ENCODE results near the gene CRIM1. TPM values are rescaled to one million over a fixed set of nuclear protein-coding genes. Genes with fewer than 3 reads are reported as not detected.

Gene CRIM1
- total and polyA plus RNA-seq, 4 donors = 2.2 to 22.1 (median 9.6) TPM

DNA sequence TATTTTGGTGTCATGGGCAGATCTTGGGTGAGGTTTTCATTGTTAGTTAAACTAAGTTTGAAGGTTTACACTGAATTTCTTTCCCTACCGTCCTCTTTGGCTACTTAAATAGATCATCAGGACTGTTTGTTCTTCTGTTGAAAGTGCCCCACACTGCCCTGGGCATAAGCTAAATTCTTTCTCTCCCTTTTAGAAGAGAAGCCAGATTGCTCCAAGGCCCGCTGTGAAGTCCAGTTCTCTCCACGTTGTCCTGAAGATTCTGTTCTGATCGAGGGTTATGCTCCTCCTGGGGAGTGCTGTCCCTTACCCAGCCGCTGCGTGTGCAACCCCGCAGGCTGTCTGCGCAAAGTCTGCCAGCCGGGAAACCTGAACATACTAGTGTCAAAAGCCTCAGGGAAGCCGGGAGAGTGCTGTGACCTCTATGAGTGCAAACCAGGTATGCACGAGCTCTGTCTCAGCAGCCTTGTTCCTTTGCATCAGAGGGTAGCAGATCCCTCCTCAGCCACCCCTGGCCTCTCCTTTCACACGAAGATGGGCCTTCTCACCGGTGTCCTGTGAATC, 85.6 kb downstream of the CRIM1 start (continued):
- TF ChIP-seq ZBTB33 (IDR thresholded peaks at IDR 0.05) (no peak), YY1 (IDR thresholded peaks at IDR 0.05) (no peak), SP1 (IDR thresholded peaks at IDR 0.05) (no peak), HNF4G (IDR thresholded peaks at IDR 0.05) (no peak), MAX (IDR thresholded peaks at IDR 0.05) (no peak), TAF1 (conservative IDR thresholded peaks at IDR 0.05) (no peak)

- Histone ChIP-seq H3K9ac (ENCODE audit: low read depth in 1 of 2, low read length in 2 of 2) (no peak overlapping the region), H3K4me3 (ENCODE audit: low read depth in 1 of 3, low read length in 3 of 3) (no peak overlapping the region), H3K27ac (ENCODE audit: low read depth in 1 of 2, low read length in 2 of 2) (no peak overlapping the region), H3K9me3 (ENCODE audit: control insufficient read depth in 4 of 4, low read length in 3 of 4) (no peaks in the 10 kb centered on the region), H3K36me3 (ENCODE audit: control insufficient read depth in 4 of 4, insufficient read depth in 3 of 4, low read depth in 1 of 4, low read length in 3 of 4) (no peaks in the 10 kb centered on the region), H3K4me1 (ENCODE audit: control insufficient read depth in 4 of 4, insufficient read depth in 4 of 4, low read length in 3 of 4) (no peaks in the 10 kb centered on the region), H3K27me3 (ENCODE audit: control insufficient read depth in 4 of 4, insufficient read depth in 4 of 4, low read length in 3 of 4) (peaks cover 0 to 2% (median 0%) of the 10 kb centered on the region in 4 donors)
- TF ChIP-seq FOXA2 (IDR thresholded peaks at IDR 0.05) = peak; percentile 10
- no peak for TF ChIP-seq EGR1 (IDR thresholded peaks at IDR 0.05; ENCODE audit: low read depth in 2 of 2)
- DNase-seq (ENCODE audit: low spot score) = no peak
- WGBS = 43% methylated on average over 6 of the region's 6 CpGs
These were observed 86.2 kb downstream of the CRIM1 start for GRCh38 chr2:36441816-36442215.

DNA sequence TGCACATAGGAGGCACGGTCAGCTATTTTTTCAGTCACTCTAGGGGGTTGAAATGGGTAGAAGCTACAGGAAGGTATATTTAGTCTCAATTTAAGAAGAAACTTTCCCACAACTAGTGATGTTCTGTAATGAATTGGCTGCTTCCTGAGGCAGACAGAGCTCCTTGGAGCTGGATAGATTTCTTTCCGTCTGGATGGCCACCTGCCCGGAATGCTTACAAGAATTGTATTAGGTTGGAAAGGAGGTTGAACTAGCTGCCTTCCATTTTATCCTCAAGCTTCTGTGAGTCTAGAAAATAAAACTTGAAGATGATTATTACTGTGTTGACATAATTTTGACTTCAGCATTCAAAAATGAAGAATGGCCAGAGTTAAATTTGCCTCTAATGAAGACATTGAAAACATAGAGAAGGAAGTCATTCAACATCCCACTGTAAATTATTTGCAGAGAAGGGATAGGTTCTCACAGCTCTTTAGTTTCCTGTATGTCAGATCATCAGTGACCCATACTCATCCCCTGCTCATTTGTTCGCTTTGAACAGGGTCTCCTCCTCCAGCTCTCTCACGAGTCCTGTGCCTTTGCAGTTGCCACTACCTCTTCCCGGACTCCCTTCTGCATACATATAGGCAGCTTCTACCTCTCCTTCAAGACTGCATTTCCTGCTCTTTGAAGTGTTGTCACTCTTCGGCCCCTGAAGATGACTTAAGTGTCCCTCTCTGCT, 88.8 kb downstream of the CRIM1 start:
- no peak overlapping the region for H3K27ac ChIP-seq (ENCODE audit: low read depth in 1 of 2, low read length in 2 of 2)
- DNase-seq (ENCODE audit: low spot score) = no peak
- no peaks in the 10 kb centered on the region for H3K36me3 ChIP-seq (ENCODE audit: control insufficient read depth in 4 of 4, insufficient read depth in 3 of 4, low read depth in 1 of 4, low read length in 3 of 4)
- peaks cover 0 to 2% (median 0%) of the 10 kb centered on the region in 4 donors for H3K27me3 ChIP-seq (ENCODE audit: control insufficient read depth in 4 of 4, insufficient read depth in 4 of 4, low read length in 3 of 4)
- 85% methylated on average over 7 of the region's 7 CpGs for WGBS
- no peak overlapping the region for H3K4me3 ChIP-seq (ENCODE audit: low read depth in 1 of 3, low read length in 3 of 3)
- no peaks in the 10 kb centered on the region for H3K4me1 ChIP-seq (ENCODE audit: control insufficient read depth in 4 of 4, insufficient read depth in 4 of 4, low read length in 3 of 4)
- no peak overlapping the region for H3K9ac ChIP-seq (ENCODE audit: low read depth in 1 of 2, low read length in 2 of 2)
- TF ChIP-seq SP1 (IDR thresholded peaks at IDR 0.05) (no peak), JUND (IDR thresholded peaks at IDR 0.05) (no peak), ATF3 (IDR thresholded peaks at IDR 0.05) (no peak), HNF4G (IDR thresholded peaks at IDR 0.05) (no peak), RAD21 (IDR thresholded peaks at IDR 0.05) (no peak), FOXA1 (IDR thresholded peaks at IDR 0.05) (no peak), EGR1 (IDR thresholded peaks at IDR 0.05; ENCODE audit: low read depth in 2 of 2) (no peak), CTCF (IDR thresholded peaks at IDR 0.05; ENCODE audit: low read depth, low read length, missing input control) (no peak), MAX (IDR thresholded peaks at IDR 0.05) (no peak), ZBTB33 (IDR thresholded peaks at IDR 0.05) (no peak), TAF1 (conservative IDR thresholded peaks at IDR 0.05) (no peak), HNF4A (conservative IDR thresholded peaks at IDR 0.05) (no peak), YY1 (IDR thresholded peaks at IDR 0.05) (no peak), GABPA (IDR thresholded peaks at IDR 0.05 in 1 of 2, conservative IDR thresholded peaks at IDR 0.05 in 1 of 2) (no peak)
- TF ChIP-seq, protein P1, sequence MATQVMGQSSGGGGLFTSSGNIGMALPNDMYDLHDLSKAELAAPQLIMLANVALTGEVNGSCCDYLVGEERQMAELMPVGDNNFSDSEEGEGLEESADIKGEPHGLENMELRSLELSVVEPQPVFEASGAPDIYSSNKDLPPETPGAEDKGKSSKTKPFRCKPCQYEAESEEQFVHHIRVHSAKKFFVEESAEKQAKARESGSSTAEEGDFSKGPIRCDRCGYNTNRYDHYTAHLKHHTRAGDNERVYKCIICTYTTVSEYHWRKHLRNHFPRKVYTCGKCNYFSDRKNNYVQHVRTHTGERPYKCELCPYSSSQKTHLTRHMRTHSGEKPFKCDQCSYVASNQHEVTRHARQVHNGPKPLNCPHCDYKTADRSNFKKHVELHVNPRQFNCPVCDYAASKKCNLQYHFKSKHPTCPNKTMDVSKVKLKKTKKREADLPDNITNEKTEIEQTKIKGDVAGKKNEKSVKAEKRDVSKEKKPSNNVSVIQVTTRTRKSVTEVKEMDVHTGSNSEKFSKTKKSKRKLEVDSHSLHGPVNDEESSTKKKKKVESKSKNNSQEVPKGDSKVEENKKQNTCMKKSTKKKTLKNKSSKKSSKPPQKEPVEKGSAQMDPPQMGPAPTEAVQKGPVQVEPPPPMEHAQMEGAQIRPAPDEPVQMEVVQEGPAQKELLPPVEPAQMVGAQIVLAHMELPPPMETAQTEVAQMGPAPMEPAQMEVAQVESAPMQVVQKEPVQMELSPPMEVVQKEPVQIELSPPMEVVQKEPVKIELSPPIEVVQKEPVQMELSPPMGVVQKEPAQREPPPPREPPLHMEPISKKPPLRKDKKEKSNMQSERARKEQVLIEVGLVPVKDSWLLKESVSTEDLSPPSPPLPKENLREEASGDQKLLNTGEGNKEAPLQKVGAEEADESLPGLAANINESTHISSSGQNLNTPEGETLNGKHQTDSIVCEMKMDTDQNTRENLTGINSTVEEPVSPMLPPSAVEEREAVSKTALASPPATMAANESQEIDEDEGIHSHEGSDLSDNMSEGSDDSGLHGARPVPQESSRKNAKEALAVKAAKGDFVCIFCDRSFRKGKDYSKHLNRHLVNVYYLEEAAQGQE (IDR thresholded peaks at IDR 0.05) = no peak
- H3K9me3 ChIP-seq (ENCODE audit: control insufficient read depth in 4 of 4, low read length in 3 of 4) = no peaks in the 10 kb centered on the region
